GM18873 (cell line): Measurements from ENCODE around the gene FGFR3.

Source experiments
- ATAC-seq: cut with Tn5 transposase; IDR thresholded peaks from one replicate; pipeline ENCODE4 v1.9.1; 2021; ENCODE audit warnings: mild to moderate bottlenecking, moderate library complexity, moderate number of reproducible peaks; ENCODE audit not compliant: unreplicated experiment, low FRiP score

The FGFR3 gene

GRCh38 chr4:1856071-1856942, 63.2 kb downstream of the FGFR3 start, which contains the start of gene LETM1:
TSS of gene LETM1 (minus strand) at chr4:1856156. CDS start at chr4:1855950, 206 bp downstream.
- peak; percentile 81 for ATAC-seq

DNA sequence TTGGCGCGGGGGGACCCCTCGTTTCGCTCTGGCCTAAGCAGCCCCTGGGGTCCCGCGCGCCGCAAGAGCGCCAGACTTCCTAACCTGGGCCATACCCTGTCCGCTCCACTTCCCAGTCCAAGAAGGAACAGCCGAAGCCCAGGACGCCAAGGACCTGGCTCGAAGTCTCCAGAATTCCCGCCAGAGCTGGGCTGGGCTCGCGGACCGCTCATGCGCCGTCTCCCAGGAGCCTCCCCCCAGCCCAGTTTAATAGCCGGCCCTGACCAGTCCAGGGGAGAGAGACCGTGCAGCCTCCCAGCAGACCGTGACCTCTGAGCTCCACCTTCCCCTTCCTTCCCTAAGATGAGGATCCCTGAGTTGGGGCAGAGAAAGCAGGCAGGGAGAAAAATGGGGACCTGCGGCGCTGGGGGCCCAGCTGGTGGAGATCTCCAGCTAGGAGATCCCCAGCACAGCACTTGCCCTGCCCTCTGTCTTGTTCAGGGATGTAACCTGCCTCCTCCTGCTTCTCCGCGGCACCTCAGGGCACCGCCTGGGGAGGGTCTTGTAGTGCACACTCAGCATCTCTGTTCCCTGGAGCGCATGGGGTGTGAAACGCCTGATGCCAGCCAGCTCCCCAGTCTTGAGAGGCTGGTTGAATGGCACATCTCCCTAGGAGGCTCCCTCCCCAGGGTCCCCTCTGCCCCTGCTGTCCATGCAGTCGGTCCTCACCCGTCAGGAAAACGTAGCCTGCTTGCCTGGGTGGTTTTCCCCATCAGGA, 64.0 kb downstream of the FGFR3 start:
- no peak for ATAC-seq

DNA sequence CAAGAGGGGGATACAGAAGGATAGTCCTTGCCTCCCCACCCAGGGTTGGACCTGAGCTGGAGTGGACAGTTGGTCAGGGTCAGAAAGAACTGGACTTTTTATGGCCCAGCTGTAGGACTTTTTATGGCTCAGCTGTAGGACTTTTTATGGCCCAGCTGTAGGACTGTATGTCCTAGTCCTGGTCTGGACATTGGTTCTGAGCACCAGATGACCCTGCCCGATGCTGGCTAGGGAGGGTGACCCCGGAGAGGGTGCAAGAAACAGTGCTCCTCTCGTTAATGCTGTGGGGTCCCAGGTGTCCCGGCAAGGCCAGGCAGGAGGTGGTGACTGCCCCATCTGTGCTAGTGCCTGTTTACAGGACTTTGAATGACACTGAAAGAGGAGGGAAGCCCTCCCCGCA, 64.8 kb downstream of the FGFR3 start:
- no peak for ATAC-seq
